ENCODE measurements around the gene GSTO2.

The GSTO2 gene

DNA sequence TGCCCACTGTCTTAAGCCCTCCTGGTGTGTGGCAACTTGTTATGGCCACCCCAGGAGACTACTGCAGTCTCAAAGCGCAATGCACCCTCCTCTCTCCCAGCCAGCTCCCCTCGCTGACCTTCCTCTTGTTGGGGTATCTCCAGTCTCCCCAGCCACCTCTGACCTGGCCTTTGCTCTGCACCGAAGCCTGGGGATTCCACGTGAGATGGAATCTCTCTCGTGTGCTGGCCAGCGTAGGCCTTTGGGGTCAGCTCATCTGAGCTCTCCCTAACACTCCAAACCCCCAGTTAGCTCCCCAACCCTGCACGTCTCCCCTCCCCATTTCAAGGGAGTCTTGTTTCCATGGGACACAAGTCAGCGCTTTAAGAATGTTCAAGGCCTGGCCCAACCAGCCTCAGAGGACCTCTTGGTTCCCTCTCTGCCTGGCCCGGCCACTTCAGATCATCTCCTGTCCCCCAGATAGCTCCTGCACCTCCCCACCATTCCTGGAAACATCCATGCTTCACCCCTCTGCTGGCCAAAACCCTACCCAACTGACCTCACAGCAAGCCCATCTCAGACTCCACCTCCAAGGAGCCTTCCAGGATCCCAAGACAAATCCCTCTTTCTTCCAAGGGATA is 58.1 kb downstream of the GSTO2 start:
- DNase-seq (ENCODE audit: low read depth), result no peak

DNA sequence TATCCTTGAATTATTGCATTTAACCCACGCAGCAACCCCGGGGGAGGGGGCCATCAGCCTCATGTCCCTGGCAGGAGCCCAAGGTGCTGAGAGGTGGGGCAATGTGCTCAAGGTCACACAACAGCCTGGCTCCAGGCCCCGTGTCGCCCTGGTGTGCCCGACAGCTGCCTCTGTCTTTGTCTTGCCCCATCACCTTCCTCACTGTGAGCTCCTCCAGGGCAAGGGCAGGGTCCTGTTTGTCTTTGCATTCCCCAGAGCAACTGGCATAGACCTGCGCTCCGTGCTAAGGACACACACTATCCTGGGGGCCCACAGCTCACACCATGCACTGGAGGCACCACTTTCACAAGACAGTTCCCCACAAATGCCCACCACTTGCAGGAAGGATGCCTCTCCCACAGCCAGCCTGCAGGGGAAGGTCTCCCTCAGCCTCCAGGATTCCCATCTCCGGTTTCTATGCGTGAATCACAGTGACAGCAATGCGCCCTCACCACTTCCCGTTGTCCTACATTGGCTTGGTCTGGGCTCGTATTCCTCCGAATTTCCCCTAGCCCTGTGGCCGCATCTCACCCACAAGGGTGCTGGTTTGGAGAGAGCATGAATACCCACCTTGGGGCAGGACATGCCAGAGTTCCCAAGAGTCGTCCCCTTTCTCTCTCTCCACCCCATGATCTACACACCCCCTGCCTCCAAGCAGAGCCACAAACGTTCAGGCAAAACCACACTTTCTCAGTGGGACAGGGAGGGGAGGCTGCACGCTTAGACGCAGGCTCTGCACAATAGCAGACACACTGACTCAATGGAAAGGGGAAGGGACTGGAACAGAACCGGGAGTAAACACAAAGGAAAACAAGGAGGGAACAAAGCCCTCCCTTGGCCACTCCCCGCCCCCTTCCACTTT is 59.0 kb downstream of the GSTO2 start:
- DNase-seq (ENCODE audit: low read depth), result no peak

DNA sequence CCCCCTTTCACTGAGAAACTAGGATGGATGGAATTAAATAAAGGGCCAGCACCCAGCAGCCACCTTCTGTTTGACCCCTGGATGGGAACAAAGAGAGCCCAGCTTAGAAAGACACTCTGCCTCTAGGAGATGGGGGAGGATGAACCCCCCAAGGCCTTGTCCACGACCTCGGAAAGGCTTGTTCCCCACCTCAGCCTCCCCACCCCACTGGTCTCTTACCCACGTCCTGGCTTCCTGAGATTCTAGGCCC is 59.6 kb downstream of the GSTO2 start:
- no peak for DNase-seq (ENCODE audit: low read depth)

DNA sequence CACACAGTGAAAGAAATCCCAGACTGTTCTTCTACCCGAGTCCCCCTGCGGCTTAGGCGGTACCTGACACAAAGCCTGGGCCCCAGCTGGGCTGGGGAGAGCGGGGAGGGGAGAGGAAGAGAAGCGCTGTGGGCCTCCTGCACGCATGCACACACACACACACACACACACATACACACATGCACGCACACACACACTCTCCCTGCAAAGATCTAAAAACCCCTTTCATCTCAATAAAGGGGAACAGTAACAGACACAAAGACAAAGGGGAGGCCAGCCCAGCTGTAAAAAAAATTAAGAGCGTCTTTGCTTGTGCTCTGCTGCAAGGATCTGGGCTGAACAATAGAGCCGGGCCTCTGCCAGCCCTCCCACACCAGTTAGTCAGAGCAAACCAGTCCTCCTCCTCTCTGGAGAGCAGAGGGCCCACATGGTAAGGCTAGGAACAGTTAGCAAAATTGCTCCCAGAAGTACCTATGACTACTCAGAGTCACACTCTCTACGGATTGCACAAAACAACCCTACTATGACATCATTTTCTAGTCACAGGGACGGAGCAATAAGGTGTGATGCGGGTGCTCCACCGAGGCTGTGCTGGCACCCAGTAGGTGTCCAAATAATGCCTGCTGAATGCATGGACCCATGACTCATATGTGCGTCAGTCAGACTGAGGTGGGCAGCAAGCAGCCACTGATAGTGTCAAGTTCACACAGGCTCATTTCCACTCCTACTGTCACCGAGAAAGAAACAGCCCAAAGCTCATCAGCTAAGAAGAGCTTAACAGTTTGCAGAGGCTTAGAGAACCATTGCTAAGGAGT is 60.1 kb downstream of the GSTO2 start:
- DNase-seq (ENCODE audit: low read depth), result peak; percentile 72

DNA sequence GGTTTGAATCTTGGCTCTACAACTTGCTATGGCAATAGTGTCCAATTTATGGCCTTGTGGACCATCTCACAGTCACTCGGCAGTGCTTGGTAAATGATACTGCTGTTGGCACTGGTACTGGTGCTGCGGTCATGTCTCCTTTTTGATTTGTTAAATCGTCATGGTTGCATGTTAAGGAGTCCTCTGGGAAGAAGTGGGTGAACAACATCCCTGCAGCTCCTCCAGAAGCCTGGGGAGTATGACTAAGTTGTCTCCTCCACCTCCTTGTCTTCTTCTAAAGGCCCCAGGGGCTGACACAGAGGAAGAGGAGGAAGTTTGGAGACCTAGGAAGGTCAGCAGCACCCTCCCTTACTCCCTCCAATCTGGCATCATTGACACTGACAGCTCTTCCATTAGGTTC is 60.8 kb downstream of the GSTO2 start:
- DNase-seq (ENCODE audit: low read depth), result no peak

DNA sequence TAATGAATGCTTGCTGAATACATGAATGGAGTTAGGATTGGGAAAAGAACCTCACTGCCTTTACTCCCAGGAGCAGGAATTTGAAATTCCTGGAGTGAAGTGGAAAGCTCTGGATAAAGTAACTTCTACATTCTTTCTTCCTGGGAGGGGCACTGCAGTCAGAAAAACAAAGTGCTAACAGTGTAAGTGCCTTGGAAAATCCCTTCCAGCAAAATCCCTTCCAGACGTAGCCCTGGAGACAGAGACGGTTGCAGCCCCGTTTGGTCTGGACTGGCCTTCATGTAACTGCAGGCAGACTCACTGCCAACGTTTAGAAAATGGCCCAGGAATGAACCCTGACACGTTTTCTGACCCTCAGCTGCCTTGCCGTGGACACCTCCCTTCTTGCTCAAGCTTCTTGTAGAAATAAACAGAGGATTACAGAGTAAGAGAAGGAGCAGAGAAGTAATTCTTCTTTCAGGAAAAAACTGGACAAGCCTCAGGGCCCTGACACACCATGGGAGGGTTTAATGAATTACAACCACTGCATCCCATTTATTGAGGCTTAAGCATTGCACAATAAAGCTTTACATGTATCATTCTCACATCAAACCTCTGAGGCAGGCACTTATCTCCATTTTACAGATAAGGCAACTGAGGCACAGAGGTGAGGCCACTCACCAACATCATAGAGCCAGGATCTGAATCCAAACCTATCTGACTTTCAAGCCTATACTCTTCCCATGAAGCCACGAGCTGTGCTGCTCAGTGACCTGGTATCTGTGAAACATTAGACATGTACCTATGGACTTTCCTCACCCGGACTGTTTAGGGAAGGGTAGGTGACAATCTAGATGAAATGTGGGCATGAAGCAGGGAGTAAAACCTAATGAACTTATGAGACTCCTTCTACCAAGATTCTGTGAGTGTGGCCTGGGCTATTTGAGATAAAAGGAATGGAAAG is 61.5 kb downstream of the GSTO2 start:
- no peak for DNase-seq (ENCODE audit: low read depth)

DNA sequence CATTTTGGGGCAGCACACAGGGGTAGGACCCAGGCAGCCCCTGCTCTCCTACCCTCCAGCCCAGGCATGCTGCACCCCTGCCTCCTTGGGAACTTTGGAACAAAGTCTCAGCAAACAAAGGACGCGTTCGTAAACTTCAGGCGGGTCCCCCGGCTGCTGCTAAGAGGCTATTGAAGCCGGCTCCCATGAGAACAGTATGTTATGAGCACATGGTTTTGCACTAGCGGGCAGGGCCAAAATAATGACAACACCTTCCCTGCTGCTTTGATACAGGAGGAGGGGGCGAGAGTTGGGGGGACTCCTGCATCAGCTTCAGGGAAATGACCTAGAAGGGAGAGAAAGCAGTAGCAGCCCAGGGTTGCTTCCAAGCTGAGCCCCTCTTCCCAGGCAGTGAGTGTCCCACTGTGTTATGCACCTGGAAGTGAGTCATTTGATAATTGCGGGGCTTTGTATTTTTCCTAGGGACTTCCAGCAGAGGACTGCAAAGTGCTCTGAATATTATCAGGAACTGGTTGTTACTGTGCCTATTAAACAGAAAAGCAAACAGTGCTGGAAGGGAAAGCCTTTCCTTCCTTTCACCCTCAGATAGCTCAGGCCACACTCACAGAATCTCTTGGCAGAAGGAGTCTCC is 62.3 kb downstream of the GSTO2 start:
- no peak for DNase-seq (ENCODE audit: low read depth)

DNA sequence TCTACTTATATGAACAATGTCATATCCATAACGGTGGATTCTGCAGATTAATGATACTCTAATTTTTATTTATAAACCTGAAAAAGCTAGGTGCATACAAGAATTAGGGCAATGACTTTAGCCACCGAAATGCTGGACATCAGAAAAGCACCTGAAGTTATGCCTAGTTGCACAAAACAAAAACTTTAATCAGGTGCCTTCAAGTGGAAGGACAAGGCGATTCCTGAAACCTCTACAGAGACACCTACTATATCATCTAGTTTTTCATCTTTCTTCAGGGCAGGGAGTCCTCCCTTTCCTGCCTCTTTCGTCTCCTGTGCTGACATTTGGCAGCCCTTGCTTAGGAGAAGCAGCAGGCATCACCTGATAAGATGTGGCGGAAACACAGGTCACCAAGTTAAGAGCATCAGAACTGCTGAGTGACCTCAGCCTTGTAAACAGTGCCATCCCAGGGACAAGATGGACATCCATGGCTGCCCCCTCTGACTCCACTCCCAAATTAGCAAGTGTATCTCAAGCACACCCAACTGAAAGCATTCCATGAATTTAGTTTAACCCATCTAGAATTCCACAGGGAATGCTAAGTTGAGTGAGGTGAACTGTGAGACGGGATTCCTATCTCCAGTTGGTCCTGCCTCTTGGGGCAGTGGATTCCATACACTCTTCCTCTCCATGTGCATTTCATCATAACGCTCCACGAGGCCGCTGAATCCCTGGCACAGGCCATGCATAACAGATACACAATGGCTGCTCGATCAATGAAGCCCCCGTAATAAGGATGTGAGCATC is 63.5 kb downstream of the GSTO2 start:
- no peak for DNase-seq (ENCODE audit: low read depth)

DNA sequence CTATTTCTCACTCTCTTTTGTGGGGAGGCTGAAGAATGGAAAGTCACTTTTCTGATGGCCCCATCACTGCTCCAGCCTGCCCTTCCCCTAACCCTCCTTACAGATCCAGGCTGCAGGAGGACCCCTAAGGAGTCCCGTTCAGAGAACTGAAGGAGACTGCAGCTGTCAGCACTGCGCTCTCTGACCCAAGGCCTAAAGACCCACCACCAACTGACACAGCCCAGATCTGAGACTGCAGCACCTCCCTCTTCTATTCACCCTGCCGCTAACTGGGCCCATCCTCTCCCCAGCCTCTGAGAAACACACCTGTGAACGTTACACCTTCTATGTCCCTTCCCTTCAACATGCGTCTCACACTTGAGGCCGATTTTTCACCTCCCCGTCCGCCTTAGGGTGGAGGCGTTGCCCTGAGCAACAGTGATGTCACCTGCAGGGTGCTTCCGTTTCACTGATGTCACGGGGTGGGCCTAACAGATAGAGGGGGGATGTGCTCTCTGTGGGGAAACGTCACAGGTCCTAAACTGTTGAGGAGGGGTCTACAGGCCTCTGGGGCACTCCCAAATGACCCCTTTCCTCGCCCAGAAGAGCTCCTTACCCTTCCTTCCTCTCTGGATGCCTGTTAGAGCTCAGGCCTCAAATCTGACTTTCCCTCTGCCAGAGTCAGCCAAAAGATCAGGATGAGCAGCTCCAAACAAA is 64.2 kb downstream of the GSTO2 start:
- peak; percentile 44 for DNase-seq (ENCODE audit: low read depth)

DNA sequence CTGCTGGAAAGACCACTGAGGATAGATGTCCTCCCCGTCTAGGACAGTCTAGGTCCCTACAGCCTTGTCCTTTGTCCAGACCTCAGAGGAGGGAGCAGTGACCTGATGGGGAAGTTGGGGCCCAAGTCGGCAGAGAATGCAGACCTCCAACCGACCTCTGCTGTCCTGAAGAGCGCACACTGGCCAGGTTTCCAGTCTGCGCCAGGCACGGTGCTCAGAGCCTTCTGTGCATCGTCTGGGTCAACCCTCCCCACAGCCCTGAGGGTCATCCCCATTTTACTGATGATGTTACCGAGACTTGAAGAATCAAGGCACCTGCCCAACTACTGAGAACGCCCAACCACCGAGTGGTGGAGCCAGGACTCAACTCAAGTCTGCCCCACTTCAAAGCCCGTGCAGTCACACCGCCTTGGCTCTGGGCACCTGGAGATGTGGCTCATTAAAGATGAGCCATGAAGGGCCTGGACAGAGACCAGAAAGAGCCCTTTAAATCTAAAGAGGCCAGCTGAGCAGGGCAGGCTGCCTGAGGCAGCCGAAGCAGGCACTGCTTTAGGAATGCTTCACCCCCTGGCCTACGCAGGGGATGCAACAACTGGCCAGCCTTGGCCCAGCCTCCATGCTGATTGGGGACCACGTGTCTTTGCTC is 64.9 kb downstream of the GSTO2 start:
- no peak for DNase-seq (ENCODE audit: low read depth)

DNA sequence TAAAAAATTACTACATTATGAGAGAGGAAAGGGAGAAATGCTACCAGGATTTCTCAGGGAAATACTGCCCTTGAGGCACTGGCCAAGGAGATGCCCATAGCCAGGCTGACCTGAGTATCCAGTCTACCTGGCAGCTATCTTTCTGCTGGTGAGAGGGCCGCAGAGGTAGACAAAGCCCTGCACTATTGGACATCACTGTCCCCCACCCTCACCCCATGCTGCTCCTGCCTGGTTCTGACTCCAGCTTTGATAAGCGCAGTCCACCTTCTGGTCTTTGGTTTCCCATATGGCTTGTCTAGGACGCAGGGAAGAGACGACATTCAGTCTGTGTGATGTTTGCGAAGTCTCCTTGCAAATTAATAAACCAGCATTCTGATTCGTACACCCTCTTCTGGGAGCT is 65.6 kb downstream of the GSTO2 start:
- no peak for DNase-seq (ENCODE audit: low read depth)

DNA sequence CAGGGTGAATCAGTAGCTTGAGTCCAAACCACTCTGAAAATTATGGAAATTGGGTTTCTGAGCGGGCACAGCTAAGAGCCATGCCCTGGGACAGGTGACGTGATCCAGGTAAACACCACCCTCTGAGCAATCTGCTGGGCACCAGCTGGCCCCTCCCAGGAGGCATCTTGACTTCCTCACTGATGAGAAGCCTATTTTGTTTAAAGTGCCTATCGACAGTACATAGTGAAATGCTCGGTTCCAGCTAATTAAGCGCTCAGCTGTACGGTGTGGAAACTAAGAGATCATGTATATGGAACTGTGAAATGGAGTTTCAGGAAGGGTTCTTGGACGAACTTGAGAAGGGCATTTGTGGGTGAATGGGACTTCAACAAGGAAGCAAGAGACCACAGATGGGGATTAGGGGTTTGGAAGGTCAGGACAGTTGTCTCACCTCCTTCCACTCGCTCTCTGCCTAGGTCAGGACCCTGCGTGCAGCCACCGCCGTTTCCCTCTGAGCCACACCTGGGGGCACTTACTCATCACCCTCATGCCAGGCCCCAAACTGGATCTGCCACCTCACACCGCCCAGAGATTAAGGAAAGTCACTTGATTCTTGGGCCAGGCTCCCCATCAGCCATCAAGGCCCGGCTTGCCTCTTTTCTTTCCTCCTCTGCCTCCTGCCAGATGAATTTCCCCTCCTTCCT is 66.1 kb downstream of the GSTO2 start:
- no peak for DNase-seq (ENCODE audit: low read depth)

DNA sequence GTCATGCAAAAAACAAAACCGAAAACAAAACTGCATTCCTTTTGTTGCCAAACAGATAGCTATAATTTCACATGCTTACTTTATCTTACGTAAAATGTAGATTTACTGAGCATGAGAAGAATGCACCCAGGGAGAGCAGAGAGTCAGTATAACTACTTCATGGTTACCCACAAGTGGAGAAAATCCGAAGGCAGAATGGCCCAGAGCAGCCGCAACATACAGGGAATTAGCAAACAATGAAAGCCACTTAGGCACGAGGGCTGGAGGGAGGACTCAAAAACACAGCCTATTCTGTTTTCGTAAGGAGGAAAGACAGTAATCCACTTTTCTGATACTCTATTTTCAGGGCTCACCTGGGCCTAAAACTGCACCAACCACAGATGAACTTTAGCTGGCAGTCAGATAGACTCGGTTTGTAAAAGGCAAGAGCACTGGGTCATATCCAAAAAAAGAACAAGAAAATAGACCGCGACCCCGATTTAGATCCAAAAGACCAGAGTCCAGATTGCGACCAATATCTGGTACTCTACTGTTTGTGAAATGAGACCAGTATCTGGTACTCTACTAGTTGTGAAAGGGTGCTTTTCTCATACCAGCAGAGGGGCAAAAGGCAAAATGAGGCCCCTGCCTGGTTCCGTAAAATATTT is 68.0 kb downstream of the GSTO2 start:
- no peak for DNase-seq (ENCODE audit: low read depth)

DNA sequence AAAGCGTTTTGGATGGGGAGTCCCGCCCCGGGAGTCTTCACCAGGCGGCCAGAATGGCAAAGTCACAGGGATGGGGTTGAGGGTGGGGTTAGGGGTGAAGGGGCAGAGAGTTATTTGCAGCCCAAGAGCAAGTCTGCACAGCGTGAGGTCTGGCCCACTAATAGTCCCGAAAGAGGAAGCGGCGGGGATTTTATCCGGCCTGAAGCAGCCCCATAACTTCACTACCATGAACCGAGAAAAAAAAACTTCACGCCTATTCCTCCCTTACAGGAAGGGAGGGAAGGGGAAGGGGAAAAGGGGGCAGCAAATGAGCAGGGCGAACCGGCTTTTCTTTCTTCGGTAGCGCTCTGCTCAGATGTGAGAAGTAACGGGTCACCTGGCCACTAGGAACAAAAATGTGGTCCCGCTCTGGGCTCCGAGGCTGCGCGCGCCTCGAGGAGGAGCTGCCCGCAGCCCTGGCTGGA is 68.6 kb downstream of the GSTO2 start:
- DNase-seq (ENCODE audit: low read depth), result no peak

DNA sequence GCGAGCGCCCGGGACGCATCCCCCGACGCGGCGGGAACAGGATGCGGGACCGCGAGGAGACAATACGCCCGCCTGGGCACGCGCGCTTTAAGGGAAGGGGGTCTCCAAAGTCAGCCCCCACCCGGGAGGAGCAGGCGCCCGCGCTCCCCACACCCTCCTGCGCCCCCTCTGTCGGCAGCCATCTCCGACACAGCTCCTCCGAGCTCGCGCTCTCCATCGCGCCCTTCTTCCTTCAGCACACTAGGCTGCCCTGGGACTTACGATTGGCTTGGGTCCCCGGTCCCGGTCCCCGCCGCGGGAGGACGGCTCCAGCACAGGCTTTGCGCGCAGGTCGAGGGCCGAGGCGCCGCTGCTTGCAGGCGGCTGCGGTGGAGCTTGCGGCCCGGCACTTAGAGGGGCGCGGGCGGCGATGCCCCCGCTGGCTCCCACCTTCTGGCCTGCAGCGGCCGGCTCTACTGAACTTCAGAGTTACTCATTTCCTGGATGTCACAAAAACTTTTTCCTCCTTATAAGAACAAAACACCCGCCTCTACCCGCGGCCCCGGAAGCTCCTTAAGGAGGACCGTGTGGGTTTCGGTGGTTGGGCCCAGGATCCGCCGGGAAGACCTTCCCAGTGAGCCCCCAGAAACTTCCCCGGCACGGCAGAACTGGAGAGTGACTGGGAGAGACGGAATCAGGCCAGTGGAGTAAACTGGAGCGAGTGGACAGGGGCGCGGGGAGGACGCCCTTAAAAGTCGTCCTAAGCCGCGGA is 69.2 kb downstream of the GSTO2 start, which contains the start of gene ITPRIP:
ITPRIP (minus strand) TSS at position 481 of the 751 bp plus-strand sequence. CDS start 22,414 bp downstream, outside the sequence.
- DNase-seq (ENCODE audit: low read depth), result peak; percentile 64

DNA sequence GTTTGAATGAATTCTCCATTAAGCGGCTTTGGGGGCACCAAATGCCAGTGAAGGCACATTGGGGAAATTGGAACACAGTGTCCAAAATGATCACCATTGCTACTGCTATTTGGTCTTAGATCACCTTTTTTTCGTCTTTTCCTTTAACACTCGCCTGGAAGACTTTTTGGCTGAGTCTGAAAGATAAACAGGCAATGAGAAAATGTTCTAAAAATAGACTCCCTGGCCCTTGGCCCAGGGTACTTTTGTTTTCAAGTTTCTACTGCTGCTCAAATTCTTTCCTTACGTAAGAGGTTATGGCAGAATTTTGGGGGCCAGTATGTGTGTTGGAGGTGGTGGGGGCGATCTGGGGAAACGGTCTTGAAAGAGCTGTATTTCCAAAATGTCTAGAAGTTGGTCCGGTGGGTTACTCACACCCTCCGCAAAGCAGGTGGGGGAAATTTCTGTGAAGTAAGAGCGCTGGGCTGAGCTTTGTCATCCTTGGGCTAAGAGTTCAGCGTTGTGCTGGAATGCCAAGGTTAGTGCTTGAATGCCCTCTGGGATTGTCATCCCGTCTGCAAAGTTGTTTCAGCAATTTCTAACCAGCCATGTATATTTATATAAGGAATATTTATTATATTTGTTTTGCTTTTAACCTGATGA is 70.6 kb downstream of the GSTO2 start:
- no peak for DNase-seq (ENCODE audit: low read depth)

DNA sequence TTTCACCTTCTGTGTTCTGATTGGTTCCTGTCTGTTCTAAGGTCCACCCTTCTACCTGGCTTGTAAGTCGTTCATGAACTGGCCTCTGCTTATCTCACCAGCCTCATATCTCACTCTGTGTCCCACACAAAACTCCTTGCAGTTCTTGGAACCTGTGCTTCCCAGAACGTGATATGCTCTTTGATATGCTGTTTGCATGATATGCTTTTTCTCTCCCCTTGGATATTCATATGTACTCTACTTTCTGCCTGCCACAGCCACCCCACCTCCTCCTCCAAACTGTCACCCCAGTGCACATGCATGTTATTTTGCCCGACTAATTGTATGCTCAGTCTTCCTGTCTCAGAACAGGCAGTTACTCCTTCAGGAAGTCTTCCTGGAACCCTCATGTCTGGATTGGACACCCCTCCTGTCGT is 71.1 kb downstream of the GSTO2 start:
- DNase-seq (ENCODE audit: low read depth), result no peak
